T follicular helper cell (primary cell): ENCODE measurements around the gene UGP2.
"Not testable (repeated sequence)": the region's sequence is repeated elsewhere in the genome, so short reads cannot be mapped to it uniquely, and the experiment has no call there.

Experiments
- DNase-seq: peaks from one replicate; pipeline ENCODE4 v3.0.0-alpha.2; 2020; ENCODE audit warnings: low read depth
- total RNA-seq, 2 experiments: gene quantifications; one replicate each; lab custom pipeline; 2026; lab: John Stamatoyannopoulos, UW

Gene UGP2
- 56.3 to 90.3 reads per million in 2 experiments for total RNA-seq

DNA sequence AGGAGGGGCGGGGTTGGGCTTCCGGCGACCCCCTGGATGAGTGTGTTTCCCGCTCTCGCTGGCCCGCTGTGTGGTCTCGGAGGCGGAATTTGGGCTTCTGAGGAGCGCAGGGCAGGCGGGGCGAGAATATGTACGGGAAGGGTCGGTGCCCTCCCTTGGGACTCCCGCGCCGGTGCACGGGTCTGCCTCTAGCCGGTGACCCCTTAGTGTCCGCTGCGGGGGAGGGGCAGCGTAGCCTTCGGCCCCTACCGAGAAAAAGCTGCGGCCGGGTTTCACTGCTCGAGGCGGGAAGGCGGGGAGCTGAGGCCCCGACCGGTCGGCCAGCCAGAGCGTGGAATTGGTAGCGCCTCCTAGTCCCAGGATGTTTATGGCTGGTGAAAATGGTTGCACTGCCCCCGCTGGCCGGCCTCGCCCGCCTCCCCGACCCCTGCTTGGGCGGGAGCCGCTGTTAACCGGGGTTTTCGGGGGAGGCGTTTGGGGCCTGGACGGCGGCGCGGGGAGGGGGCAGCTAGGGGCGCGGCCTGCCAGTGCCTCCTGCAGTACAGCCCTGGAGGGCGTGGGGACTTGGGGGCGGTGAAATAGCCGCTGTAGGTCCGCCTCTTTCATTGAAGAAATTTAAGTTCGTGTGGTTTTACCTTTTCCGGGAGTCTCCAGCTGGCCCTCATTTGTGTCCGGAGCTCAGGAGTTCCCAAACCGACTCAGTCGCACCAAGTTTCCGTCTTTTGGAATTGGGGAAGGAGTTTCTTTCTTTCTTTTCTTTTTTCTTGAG, at the start of gene UGP2:
TSS of gene UGP2 (plus strand) at position 643 of the 769 bp plus-strand sequence. CDS start 290 bp downstream, outside the sequence.
- peak; percentile 74 for DNase-seq

DNA sequence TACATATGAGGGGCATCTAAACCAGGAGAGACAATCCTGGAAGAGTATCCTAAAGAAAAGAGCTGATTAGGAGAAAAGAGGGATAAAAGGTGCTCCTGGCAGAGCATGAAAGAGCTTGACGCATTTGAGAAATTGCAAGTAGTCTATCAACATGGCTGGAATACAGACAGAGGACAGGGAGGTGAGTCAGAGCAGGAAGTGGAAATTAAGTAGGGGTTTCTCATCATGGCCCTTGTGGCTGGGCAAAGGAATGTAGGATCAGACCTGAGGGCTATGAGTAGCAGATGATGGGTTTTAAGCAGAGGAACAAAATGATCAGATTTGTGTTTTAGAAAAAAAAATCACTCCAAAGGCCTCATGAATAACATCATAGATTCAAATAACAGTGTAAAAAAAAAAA, 49.2 kb upstream of the UGP2 start:
- no peak for DNase-seq

DNA sequence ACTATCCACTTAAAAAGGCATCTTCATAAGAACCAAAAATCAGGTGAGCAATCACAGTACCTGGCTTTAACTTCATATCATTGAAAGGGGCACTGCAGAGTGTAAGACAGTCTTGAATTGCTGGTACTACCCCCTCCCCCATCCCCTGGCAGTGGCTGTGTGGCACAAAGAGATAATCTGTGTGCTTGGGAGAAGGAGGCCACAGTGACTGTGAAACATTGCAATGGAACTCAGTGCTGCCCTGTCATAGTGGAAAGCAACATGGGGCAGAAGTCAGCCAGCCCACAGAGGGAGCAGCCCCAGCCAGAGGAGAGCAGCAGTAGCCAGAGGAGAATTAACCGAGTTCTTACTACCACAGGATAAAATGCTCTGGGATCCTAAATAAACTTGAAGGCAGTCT, 45.3 kb upstream of the UGP2 start:
- DNase-seq = no peak

DNA sequence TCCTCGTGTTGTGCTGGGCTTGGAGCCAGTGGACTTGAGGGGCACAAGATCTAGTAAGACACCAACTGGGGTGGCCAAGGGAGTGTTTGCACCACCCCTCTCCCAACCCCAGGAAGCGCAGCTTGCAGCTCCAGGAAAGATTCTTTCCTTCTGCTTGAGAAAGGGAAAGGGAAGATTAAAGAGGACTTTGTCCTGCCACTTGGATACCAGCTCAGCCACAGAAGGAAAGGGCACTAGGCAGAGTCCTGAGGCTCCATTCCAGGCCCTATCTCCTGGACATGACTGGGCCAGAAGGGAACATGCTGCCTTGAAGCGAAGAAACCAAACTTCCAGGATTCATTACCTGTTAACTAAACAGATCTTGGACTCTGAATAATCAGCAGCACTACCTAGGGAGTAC, 44.9 kb upstream of the UGP2 start:
- no peak for DNase-seq

DNA sequence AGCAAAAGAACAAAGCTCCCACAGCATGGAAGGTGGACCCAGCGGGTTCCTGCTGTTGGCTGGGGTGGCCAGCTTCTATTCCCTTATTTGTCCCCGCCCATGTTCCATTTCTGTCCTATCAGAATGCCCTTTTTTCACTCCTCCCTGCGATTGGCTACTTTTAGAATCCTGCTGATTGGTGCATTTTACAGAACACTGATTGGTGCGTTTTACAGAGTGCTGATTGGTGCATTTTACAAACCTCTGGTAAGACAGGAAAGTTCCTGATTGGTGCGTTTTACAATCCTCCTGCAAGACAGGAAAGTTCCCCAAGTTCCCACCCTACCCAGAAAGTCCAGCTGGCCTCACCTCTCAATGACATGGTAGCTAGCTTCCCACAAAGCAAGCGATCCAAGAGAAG, 40.2 kb upstream of the UGP2 start:
- no peak for DNase-seq

DNA sequence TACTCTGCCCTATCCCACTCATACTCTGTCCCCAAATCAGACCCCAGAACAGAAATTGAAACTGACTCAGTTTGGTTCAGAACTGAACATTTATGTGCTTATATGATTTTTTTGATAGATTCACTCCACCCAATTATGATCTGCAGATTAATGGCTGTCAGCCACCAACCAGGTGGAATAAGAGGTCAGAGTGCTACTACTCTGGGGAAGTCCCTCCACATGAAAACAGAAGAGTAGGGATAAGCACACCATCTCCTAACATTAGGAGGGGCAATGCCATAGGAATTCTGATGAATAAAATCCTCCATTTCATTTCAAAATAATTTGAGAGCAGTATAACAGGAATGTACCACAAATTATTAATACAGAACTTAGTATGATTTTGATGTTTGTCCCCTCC, 36.3 kb upstream of the UGP2 start:
- no peak for DNase-seq

DNA sequence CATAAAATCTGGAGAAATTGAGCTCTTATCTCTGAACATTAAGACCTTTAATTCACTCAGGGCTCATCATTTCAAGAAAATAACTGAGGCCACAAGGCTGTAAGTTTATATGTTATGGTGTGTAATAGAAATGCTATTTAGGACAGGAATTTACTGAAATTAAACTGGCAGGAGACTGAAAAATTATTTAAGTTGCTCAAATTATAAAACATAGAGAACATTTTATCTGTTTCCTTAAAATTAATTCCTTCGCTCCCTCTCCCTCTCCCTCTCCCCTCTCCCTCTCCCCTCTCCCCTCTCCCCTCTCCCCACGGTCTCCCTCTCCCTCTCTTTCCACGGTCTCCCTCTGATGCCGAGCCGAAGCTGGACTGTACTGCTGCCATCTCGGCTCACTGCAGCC, 33.7 kb upstream of the UGP2 start:
- DNase-seq = not testable (repeated sequence)

DNA sequence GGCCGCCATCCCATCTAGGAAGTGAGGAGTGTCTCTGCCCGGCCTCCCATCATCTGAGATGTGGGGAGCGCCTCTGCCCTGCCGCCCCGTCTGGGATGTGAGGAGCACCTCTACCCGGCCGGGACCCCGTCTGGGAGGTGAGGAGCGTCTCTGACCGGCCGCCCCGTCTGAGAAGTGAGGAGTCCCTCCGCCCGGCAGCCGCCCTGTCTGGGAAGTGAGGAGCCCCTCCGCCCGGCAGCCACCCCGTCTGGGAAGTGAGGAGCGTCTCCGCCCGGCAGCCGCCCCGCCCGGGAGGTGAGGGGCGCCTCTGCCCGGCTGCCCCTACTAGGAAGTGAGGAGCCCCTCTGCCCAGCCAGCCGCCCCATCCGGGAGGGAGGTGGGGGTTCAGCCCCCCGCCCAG, 32.8 kb upstream of the UGP2 start:
- not testable (repeated sequence) for DNase-seq

DNA sequence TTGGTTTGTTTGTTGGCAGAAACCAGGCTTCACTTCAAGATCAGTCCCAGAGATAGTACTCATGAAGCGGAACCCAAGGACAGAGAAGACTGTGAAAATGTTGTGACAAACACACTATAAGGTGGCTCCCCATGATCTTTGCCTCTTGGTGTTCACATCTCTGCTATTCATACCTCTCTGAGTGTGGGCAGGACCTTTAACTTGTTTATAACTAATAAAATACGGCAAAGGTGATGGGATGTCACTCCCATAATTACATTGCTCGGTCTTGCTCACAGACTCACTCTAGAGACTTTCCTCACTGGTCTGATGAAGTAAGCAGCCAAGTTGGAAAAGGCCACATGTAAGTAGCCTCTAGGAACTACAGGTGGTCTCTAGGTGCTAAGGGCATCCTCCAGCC, 30.6 kb upstream of the UGP2 start:
- DNase-seq = no peak

DNA sequence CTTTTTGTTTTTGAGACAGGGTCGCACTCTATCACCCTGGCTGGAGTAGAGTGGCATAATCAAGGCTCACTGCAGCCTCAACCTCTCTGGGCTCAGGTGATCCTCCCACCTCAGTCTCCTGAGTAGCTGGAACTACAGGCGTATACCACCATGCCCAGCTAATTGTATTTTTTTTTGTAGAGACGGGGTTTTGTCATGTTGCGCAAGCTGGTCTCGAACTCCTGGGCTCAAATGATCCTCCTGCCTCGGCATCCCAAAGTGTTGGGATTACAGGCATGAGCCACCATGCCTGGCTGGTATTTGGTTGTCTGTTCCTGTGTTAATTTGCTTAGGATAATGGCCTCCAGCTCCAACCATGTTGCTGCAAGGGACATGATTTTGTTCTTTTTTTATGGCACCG, 29.8 kb upstream of the UGP2 start:
- DNase-seq = not testable (repeated sequence)

DNA sequence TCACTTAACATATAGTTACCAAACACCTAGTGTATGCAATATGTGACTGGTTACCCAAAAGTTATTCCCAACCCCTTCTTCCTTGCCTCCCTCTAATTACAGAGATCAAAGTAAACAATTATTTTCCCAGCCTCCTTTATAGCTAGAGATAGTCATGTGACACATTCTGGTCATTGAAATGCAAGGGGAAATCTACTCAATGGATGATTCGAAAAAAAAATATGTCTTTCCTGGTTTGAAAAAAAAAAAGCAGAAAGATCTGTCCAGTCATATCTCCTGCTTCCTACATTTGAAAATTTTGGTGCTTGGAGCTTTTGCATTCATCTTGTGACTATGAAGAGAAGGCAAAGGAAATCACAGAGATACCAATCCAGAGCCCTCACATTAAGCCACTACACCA, 27.6 kb upstream of the UGP2 start:
- no peak for DNase-seq

DNA sequence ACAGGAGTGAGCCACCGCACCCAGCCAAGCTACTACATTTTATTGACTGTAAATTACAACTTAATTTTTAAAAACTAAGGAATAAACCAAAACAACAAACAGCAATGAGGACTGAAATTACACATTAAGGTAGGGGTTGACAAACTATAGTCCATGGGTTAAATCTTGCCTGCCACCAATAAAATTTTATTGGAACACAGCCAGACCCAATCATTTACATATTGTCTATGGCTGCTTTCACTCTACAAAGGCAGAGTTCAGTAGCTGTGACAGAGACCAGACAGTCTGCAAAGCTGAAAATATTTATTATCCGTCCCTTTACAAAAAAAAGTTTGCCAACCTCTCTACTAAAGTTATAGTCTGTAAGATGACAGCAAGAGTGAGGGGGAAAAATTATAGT, 24.3 kb upstream of the UGP2 start:
- DNase-seq = no peak

DNA sequence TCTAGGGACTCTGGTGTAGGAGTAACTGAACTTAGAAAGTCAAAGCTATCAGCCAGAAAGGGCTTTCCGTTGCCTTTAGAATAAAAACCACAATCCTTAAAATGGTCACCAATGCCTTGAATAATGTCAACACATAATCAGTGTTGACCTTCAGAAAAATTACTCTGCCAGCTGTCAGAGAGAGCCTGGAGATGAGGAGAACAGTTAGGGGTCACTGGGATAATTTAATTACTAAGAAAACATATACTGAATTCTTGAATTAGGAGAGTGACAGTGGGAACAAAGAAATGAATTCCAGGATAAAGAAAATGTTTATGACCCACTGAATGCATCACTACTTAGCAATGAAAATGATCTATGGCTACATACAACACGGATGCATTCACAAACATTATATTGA, 23.4 kb upstream of the UGP2 start:
- no peak for DNase-seq

DNA sequence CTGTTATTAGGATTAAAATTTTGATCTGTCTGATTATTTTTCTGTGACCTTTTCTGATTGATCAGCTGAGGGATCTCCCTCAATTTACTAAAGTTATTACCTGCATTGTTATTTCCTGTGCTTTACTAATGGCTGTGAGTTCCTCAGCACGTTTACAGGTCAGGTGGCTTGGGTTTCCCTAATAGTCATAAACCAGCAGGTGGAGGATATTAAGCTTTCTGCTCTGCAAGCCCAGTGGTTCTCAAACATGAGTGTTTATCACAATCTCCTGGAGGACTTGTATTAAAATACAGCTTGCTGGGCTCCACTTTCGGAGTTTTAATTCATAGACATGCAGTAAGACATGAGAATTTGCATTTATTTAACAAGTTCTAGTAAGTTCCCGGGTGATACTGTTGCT, 22.4 kb upstream of the UGP2 start:
- DNase-seq = no peak

DNA sequence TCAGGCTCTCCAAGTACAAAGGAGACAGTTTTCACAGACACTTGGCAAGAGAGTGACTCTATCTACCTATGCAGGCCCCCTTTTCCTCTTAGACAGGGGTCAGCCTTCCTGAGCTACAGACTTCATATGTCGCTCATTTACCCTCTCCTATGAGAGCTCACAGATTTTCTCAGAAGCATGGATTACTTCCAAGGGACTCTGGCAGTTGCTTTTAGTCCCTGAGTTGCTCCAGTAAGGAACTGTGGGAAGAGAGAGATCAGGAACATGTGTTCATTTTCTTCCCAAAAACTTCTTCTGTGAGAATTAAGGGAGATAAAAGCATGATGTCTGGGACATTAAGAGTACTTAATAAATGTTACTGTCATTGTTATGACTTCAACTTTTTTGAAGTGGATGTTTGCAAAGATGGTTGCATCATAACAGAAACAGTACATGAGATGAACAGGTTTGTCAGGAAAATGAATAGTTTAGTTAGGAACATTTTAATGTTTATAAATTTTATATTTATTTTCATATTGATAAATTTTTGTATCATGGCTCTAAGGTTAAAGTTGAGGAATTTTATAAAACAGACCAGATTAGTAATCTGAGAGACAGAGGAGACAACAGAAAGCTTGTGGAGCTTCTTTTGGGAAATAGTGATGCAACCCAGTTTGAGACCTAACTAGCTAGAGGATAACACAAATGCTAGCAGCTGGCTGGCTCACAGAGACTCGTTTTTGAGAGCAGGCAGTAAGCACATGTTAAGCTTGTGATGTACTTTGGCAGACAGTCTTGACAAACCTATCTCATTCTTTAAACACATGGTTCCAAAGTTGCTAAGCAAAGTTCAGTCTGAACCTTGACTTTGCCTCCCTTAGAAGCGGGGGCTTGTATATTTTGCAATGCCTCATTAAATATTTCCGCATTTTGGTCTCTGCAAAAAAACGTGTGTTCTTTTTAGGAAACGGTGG, 21.7 kb upstream of the UGP2 start:
- no peak for DNase-seq

DNA sequence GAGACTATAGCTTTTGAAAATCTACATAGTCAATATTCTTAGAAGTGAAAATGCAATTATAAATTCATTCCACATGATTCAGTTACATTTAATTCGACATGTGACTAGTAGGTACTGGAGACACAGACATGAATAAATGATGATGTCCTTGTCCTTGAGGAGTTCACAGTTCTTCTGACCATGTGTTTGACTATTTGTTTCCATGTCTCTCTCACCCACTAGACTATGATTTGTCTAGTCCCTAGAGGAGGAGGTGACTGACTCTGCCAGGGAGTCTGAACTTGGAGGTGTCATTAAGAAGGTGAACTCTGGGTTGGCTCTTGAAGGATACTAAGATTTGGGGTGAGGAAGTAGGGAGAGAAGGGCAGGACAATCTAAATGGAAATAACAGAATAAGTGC, 20.7 kb upstream of the UGP2 start:
- no peak for DNase-seq

DNA sequence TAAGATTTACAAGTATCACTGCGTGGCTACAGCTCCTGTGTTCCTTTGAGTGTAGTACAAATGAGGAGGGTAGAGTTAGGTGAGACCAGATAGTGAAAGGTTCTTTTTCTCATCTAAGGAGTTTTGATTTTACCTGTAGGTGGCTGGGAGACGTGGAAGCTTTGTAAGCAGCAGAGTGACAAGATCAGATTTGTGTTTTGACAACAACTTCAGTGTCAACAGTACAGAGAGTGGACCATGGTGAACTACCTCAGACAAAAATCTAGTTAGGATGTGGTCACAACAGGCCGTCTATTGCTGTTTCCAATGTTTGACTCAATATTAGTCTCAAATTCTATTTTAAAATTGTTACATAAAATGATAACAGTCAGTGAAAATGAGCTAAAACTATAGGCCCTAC, 20.3 kb upstream of the UGP2 start:
- no peak for DNase-seq

DNA sequence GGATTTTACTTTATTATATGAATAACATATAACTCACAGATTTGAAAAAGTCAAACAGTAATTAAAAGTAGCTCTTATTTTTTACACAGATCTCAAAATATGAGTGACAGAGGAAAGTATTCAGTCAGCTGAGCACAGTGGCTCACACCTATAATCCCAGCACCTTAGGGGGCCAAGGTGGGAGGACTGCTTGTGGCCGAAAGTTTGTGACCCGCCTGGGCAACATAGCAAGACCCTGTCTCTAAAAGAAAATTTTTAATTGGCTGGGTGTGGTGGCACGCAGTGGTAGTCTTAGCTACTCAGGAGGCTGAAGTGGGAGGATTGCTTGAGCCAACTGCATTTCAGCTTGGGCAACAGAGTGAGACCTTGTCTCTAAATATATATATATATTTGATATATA, 19.2 kb upstream of the UGP2 start:
- no peak for DNase-seq

DNA sequence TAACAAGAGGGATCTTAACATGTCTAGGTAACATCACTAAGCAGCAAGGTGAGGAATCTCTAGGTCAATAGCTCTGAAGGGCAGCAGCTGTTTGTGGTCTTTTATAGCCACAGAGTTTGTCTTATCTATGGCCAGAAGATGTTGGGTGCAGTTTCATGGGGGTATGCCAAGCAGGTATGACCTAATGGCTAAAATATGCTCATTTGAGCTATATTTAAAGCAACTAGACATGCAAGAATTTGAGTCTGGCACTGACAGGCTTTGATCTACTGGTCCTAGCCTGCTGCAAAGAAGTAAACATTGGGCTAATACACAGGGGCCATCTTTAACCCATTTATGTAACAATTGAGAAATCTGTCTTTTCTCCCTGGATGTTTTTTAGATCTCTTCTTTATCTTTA, 13.9 kb upstream of the UGP2 start:
- no peak for DNase-seq

DNA sequence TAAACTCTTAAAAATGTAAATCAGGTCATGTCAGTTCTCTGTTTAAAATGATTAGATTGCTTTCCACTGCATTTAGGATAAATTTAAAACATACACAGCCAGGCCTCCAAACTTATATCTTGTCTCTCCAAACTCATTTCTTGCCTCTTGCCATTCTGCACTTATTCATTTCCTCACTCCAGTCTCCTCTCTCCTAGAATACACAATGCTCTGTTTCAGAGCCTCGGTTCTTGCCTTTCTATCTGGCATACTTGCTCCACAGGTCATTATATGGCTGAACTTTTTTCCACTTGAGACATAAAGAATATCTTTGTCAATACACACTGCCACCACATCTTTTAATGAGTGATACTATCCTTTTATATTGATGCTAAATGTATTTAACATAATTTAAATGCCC, 10.5 kb upstream of the UGP2 start:
- DNase-seq = no peak

DNA sequence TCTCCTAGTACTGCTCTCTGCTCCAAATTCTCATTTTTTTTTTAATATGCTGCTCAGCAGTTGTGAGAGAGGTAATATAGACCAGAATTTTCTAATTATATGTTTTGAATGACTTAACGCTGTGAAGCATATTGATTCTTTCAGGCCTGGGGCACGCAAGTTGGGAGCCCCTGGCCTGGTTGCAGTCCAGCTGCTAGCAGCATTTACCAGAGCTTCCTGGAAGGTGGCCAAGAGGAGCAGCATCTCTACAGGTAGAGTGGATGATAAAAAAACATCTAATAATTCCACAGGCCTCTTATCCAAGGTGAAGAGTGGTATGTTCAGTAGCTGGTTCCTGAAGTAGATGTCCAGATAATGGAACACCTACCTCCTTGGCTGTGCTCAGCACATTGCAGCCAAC, 7.3 kb upstream of the UGP2 start:
- no peak for DNase-seq

DNA sequence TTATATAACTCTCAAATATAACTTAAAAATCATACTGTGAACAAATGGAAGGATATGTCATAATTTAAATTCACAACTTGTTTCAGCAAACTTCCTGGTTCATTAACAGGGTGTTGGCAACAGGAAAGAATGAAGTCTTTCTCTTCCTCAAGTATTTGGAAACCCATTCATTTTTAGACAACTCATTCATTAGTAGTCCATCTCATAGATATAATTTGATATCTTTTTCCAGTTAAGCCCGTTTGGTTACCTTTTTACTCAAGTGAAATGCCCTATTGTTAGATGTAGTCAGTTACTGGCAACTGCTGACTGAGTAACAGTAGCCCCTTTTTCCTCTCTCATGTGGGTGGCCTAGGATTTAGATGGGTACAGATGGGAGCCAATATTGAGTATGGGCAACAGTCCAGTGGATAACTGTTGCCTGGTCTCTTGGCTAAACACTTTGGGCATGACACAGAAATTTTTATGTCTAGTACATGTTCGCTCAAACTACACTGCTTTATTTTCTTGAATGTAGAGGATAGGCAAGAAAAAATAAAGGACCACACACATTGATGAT, 4.6 kb upstream of the UGP2 start:
- no peak for DNase-seq
